ENCODE data around the gene ARL15.

Gene ARL15

DNA sequence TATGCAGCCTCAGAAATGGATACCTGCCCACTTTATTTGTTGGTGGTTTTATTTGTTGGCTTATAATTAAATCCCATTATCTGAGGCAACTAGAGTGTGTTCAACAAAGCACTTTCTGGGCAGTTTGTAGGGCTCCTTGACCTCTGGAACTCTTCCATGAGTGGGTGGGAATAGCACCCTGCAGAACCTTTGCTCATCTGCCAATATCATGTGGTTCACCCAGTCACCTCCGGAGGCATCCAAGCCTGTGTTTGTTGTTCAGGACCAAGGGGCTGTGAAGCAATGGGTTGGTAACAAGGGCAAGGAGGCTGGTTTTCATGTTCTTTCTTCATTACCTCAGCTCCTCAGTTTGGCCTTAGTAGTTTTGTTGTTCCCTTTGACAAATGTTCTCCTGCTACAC, 436.0 kb downstream of the ARL15 start:
- Histone ChIP-seq H2AFZ (ENCODE audit: low read depth, low read length) (no peak overlapping the region), H3K27ac (ENCODE audit: low read length) (no peak overlapping the region), H3K4me1 (ENCODE audit: low read length) (no peaks in the 10 kb centered on the region), H3K27me3 (ENCODE audit: low read depth, low read length) (no peaks in the 10 kb centered on the region), H3K9ac (ENCODE audit: low read length) (no peak overlapping the region), H3K4me2 (ENCODE audit: low read length) (no peak overlapping the region), H3K9me3 (ENCODE audit: insufficient read depth, low read length) (no peaks in the 10 kb centered on the region), H4K20me1 (ENCODE audit: insufficient read depth, low read length) (no peaks in the 10 kb centered on the region), H3K4me3 (ENCODE audit: low read length) (no peak overlapping the region), H3K36me3 (replicated peaks; ENCODE audit: low read depth, low read length) (no peaks in the 10 kb centered on the region), H3K79me2 (ENCODE audit: low read length) (no peaks in the 10 kb centered on the region)
- TF ChIP-seq, protein P1, sequence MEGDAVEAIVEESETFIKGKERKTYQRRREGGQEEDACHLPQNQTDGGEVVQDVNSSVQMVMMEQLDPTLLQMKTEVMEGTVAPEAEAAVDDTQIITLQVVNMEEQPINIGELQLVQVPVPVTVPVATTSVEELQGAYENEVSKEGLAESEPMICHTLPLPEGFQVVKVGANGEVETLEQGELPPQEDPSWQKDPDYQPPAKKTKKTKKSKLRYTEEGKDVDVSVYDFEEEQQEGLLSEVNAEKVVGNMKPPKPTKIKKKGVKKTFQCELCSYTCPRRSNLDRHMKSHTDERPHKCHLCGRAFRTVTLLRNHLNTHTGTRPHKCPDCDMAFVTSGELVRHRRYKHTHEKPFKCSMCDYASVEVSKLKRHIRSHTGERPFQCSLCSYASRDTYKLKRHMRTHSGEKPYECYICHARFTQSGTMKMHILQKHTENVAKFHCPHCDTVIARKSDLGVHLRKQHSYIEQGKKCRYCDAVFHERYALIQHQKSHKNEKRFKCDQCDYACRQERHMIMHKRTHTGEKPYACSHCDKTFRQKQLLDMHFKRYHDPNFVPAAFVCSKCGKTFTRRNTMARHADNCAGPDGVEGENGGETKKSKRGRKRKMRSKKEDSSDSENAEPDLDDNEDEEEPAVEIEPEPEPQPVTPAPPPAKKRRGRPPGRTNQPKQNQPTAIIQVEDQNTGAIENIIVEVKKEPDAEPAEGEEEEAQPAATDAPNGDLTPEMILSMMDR (IDR thresholded peaks at IDR 0.05; ENCODE audit: low read depth, low read length): no peak
- TF ChIP-seq EZH2phosphoT487 (IDR thresholded peaks at IDR 0.05; ENCODE audit: low read depth): no peak

DNA sequence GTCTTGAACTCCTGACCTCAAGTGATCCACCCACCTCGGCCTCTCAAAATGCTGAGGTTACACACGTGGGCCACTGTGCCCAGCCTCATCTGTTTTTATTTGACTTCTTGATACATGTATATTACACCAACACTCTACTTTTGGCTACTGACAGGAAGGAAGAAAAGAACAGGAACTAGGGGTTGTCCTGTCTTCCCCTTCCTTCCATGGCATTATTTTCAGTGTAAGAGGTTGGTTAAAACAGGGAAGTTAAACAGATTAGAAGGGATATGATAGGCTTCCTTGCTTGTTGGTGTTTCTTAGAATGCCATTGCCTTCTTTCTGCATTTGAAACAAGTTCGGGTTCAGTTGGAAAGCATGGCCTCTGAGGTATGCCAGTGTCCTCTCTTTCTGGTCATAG, 437.1 kb downstream of the ARL15 start:
- Histone ChIP-seq H3K79me2 (ENCODE audit: low read length) (no peaks in the 10 kb centered on the region), H3K36me3 (replicated peaks; ENCODE audit: low read depth, low read length) (no peaks in the 10 kb centered on the region), H3K27me3 (ENCODE audit: low read depth, low read length) (no peaks in the 10 kb centered on the region), H3K9me3 (ENCODE audit: insufficient read depth, low read length) (no peaks in the 10 kb centered on the region), H4K20me1 (ENCODE audit: insufficient read depth, low read length) (no peaks in the 10 kb centered on the region), H2AFZ (ENCODE audit: low read depth, low read length) (no peak overlapping the region), H3K27ac (ENCODE audit: low read length) (no peak overlapping the region), H3K9ac (ENCODE audit: low read length) (no peak overlapping the region), H3K4me1 (ENCODE audit: low read length) (no peaks in the 10 kb centered on the region), H3K4me3 (ENCODE audit: low read length) (no peak overlapping the region), H3K4me2 (ENCODE audit: low read length) (no peak overlapping the region)
- no peak for TF ChIP-seq EZH2phosphoT487 (IDR thresholded peaks at IDR 0.05; ENCODE audit: low read depth)
- TF ChIP-seq, protein P1 (IDR thresholded peaks at IDR 0.05; ENCODE audit: low read depth, low read length): no peak

DNA sequence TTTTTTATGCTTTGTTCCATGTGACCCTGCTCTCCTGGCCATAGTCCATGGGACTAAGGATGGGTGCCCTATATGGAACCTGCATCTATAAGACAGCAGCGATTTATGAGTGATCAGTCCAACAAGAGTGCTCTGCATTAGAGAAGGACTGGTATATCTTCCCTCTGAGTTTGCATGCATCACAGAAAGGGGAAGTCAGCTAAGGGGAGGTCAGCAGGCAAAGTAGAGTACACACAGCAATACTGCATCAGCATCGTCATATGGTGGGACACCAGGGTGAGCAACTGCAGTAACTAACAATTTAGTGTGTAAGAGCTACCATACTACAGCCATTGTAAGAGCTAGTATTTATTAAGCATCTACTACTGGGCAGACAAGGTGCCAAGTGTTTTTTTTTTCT, 438.6 kb downstream of the ARL15 start:
- no peaks in the 10 kb centered on the region for H3K27me3 ChIP-seq (ENCODE audit: low read depth, low read length)
- TF ChIP-seq EZH2phosphoT487 (IDR thresholded peaks at IDR 0.05; ENCODE audit: low read depth): no peak
- H3K9me3 ChIP-seq (ENCODE audit: insufficient read depth, low read length): no peaks in the 10 kb centered on the region
- H3K9ac ChIP-seq (ENCODE audit: low read length): no peak overlapping the region
- no peak overlapping the region for H3K27ac ChIP-seq (ENCODE audit: low read length)
- no peak overlapping the region for H3K4me2 ChIP-seq (ENCODE audit: low read length)
- H3K4me3 ChIP-seq (ENCODE audit: low read length): no peak overlapping the region
- no peaks in the 10 kb centered on the region for H3K4me1 ChIP-seq (ENCODE audit: low read length)
- H3K79me2 ChIP-seq (ENCODE audit: low read length): no peaks in the 10 kb centered on the region
- H3K36me3 ChIP-seq (replicated peaks; ENCODE audit: low read depth, low read length): no peaks in the 10 kb centered on the region
- no peaks in the 10 kb centered on the region for H4K20me1 ChIP-seq (ENCODE audit: insufficient read depth, low read length)
- no peak overlapping the region for H2AFZ ChIP-seq (ENCODE audit: low read depth, low read length)

DNA sequence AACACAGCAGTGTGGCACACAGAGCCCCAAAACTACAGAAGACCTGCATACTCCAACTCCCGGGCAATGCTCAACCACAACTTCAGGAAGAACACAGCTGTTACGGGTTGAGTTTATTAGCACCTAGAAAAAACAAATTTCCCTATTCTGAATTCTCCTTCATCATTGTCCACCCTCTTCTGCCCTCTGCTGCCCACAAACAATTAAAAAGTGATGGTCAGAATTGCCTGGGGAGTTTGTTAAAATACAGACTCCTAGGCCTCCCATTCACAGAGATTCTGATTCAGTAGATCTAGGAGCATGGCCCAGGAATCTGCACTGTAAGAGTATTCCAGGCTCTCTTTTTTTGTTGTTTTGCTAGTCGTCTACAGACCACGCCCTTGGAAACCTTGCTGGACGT, 439.3 kb downstream of the ARL15 start:
- Histone ChIP-seq H3K4me1 (ENCODE audit: low read length) (no peaks in the 10 kb centered on the region), H3K27me3 (ENCODE audit: low read depth, low read length) (no peaks in the 10 kb centered on the region), H3K36me3 (replicated peaks; ENCODE audit: low read depth, low read length) (no peaks in the 10 kb centered on the region), H3K27ac (ENCODE audit: low read length) (no peak overlapping the region), H4K20me1 (ENCODE audit: insufficient read depth, low read length) (no peaks in the 10 kb centered on the region), H3K9me3 (ENCODE audit: insufficient read depth, low read length) (no peaks in the 10 kb centered on the region), H3K4me2 (ENCODE audit: low read length) (no peak overlapping the region), H3K9ac (ENCODE audit: low read length) (no peak overlapping the region), H3K79me2 (ENCODE audit: low read length) (no peaks in the 10 kb centered on the region), H2AFZ (ENCODE audit: low read depth, low read length) (no peak overlapping the region), H3K4me3 (ENCODE audit: low read length) (no peak overlapping the region)
- TF ChIP-seq, protein P1 (IDR thresholded peaks at IDR 0.05; ENCODE audit: low read depth, low read length): no peak
- TF ChIP-seq EZH2phosphoT487 (IDR thresholded peaks at IDR 0.05; ENCODE audit: low read depth): no peak

All from OCI-LY3 (cell line).